ENCODE results near the gene TFDP1.

TFDP1 gene

DNA sequence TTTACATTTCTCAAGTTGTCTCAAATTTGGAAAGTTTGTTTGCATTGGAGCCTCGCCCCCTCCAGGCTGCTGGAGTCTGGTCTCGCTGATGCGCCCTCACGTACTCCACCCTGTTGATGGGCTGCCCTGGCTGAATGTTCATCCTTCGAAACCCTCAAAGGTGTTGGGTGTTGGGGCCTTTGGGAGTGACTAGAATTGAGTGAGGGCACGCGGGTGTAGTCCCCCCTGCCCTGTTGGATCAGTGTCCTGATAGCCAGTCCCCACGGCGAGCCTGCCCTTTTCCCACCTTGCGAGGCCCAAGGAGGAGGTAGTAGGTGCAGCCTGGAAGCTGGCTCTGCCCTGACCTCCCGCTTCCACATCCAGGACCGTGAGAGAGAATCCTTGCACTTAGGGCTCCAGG lies 14.8 kb downstream of the TFDP1 start:
- no peak for DNase-seq

DNA sequence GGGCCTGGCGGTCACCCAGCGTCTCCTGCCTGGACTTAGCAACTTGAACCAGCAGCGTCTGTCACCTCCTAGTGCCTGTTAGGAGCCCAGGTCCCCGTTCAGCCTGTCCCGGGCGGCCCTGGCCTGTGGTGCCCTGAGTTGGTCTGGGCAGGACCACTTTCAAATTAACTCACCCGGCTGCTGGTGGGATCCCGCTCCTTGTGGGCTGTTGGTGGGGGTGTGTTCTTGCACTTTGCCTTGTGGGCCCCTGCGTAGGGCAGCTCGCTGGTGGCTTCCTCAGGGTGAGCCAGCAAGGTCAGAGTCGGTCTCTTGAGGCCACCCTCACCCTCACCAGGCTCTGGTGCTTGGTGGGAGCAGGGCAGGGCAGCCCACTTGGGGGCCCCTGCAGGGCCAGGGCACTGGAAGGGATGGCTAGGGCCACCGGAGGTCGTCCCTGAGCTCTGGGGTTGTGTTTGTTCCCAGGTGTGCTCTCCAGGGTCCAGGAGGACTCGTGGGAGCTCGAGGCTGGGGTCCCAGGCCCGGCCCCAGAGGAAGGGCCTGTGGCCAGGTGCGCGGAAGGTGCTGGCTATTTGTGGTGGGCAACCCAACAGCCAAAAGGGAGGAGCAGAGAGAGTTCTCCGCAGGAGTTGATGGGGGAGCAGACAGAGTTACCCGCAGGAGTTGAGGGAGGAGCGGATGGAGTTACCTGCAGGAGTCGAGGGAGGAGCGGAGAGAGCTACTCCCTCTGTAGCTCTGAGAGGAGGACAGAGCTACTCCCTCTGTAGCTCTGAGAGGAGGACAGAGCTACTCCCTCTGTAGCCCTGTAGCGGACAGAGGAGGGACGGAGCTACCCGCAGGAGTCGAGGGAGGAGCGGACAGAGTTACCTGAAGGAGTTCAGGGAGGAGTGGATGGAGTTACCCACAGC lies 16.9 kb downstream of the TFDP1 start:
- no peak for DNase-seq

DNA sequence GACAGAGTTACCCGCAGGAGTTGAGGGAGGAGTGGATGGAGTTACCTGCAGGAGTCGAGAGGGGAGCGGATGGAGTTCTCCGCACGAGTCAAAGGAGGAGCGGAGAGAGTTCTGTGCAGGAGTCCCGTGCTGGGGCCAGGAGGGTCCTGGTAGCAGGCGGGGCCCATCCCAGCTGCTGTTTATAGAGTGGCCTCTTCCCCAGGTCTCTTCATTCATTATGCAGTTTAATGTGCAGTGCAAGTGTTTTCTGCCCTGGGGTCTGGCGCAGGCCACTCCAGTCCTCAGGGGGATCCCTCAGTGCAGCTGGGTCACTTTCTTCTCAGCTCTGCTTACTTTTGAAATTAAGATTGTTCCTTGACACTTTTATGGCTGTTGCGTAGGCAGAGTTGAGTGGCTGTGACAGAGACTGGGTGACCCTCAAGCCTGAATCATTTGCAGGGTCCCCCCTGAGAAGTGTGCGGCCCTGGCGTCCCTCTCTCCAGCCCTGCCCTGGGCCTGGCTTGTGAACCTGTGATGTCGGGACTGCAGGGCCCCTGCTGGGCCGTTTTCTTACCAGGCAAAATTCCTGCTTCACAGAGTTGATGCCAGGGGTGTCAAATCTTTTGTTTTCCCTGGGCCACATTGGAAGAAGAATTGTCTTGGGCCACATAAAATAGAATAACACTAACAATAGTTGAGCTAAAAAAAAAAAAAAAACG lies 17.9 kb downstream of the TFDP1 start:
- DNase-seq: no peak

DNA sequence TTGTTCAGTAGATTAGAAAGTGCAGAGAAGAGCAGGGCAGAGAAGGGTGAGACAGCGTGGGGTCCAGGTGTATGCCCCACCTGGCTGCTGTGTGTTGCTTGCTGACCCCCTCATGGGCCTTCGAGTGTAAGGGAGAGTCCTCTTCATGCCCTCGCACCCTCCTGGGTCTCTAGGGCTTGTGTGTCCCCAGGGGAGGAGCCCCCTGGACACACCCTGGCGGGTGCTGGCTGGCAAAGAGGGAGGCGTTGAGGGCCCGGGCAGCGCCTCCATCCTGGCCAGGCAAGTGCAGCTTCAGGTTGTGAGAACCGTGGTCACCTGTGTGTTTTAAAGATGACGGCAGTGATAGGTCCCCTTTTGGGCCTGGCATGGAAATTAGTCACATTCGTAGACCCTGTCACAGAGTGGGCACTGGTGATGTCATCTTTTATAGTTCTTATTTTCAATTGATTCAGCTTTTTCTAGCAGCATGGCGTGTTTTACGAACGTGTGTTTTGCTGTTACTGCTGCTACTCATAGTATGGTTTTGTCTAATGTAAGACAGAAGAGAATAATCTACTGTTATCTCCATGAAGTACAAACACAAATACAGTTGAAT lies 18.7 kb downstream of the TFDP1 start:
- DNase-seq: no peak

DNA sequence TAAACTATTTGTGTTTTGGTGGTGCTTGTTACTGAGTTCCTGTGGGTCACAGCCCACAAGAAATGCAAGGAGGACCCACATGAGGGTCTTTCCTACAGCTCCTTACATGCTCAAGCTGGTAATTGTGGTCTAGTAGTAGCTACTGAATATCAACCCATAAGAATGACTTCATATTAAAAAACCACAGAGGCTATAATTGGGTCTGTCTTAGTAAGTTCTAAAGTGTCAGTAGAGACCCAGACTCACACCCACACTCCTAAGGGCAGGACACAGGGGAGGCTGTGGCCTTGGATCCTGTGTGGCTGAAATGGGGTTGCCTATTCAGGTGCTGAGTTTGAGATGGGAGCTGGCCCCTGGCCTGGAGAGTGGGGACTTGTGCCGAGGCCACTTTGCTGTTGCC lies 19.6 kb downstream of the TFDP1 start:
- no peak for DNase-seq

DNA sequence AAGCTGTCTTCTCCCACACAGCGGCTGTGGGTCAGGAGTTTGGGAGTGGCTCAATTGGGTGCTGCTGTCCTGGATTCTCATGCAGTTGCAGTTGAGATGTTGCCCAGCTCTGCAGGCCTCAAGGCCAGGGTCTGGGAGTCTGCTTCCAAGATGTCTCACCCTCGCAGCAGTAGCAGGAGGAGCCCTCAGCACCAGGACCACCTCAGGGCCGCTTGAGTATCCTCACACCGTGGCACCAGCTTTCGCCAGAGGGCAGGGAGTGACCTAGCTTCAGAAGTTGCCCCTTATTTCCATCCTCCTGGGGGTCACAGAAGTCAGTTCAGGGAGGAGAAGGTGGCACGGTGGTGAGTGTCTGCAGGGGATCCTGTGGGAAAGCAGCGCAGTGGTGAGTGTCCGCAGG lies 20.9 kb downstream of the TFDP1 start:
- DNase-seq: no peak

DNA sequence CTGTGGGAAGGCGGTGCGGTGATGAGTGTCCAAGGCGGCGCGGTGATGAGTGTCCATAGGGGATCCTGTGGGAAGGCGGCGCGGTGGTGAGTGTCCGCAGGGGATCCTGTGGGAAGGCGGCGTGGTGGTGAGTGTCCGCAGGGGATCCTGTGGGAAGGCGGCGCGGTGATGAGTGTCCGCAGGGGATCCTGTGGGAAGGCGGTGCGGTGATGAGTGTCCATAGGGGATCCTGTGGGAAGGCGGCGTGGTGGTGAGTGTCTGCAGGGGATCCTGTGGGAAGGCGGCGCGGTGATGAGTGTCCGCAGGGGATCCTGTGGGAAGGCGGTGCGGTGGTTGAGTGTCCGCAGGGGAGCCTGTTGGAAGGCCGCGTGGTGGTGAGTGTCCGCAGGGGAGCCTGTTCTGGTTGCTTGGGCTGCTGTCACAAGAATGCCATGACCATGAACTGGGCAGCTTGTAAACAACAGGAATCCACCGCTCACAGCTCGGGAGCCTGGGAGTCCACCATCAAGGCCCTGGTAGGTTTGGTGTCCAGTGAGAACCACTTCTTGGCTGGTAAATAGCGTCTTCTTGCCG lies 21.4 kb downstream of the TFDP1 start:
- no peak for DNase-seq

DNA sequence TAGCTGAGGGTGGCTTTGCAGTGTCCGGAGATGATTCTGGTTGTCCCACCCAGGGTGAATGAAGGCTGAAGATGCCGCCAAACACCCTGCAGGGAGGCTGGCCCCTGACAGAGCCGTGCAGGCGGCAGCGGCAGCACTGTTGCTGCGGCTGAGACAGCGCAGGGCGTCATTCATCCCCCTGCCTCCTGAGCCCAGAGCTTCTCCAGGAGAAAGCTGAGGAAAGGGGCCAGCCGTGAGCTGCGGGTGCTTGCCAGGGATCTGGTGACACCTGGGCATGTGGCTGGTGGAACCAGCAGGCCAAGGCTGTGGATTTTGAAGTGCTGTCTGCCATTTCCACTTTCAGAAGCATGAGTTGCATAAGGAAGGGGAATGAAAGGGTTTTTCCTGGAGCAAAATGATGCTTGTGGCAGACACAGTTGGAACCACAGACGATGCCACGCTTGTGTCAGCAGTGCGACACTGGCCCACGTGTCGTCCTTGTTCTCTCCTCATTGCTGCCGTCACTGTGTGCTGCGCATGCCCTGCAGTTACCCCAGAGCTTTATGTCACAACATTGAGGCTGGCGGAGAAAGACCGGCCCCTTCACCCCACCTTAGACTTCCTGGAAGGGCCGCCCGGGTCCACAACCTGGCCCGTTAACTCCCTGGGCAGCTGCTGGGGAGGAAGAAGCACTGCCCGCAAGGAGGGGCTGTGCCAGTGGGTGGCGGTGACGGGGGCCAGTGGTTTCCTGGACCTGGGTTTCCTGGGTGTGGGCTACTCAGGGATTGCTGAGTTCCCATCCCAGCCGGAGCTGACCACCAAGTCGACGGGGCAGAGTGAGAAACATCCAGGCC lies 22.7 kb downstream of the TFDP1 start:
- DNase-seq: no peak

DNA sequence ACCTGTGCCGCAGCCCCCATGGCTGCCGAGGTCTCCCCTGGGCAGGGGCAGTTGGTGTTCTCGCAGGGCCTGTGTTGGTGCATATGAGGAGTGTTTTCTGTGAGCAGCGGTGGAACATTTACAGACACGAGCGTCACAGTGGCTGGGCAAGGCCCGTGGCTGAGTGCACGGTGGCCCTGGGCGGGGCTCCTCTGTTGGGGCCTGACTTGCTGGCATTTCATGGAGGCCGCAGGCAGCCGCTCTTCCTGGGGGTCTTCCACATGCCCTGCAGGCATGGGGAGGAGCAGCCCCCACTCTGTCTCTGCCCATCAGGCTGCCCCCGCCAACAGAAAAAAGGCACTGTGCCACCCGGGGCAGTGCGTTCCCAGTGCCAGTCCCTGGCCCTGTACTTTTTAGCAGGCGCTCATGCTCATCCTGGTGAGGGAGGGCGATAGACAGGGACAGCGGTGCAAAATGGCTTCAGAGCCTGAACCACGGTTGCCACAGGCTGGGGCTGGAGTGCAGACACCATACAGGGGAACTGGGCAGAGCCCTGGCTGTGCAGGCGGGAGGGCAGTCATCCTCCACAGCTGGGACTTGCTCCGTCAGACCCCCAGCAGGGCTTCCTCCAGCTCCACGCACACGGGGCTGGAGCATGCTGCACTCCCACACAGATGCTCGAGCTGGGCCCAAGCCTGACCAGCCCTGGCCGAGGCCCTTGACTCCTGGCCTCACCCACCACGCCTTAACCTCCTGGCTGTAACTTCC lies 23.5 kb downstream of the TFDP1 start:
- no peak for DNase-seq

DNA sequence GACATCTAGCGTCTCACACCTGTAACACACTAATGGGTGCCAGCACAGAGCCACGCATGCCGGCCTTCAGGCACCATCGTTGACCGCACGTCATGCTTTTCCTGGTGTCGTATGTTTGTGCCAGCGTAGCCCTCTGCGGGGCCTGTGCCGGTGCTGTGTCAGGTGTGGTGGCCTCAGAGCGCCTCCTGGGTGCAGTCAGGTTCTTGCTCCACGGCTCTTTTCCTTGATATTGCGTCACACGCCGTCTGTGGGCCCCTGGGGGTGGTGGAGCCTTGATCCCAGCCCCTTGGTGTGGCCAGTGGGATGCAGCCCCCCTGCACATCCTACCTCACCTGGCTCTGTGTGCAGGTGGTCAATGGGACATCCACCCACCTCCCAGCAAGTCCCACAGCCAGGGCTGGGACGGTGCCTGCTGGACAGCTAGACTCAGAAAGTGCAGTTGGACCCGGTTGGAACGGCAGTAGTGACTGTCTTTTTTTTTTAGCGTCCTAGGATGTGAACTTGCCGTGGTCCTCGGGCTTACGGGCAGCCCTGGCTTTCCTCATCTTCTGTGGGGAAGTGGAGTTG lies 24.5 kb downstream of the TFDP1 start:
- no peak for DNase-seq

DNA sequence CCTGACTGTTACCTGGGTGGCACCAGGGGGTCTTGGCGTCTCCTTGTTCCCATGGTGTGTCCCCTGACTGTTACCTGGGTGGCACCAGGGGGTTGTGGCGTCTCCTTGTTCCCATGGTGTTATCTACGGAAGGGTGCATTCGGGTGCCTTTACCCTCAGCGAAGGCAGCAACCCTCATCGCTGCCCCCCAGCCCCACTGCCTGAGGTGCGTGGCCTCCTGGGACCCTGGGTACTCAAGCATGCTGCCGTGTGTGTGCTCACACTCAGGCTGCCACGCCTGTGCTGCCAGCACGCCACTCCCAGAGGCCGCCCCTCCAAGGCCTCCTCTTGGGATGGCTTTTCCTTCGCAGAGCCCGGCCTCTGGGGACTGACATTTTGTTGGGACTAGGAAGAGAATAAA lies 25.1 kb downstream of the TFDP1 start:
- DNase-seq: no peak

DNA sequence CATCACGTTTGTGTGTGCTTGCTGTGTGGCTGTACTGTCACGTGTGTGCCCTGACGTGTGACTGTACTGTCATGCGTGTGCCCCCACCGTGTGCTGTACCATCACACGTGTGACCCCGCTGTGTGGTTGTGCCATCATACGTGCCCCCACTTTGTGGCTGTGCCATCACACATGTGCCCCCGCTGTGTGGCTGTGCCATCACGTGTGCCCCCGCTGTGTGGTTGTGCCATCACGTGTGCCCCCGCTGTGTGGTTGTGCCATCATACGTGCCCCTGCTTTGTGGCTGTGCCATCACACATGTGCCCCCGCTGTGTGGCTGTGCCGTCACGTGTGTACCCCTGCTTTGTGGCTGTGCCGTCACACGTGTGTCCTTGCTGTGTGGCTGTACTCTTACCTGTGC lies 25.7 kb downstream of the TFDP1 start:
- DNase-seq: no peak

DNA sequence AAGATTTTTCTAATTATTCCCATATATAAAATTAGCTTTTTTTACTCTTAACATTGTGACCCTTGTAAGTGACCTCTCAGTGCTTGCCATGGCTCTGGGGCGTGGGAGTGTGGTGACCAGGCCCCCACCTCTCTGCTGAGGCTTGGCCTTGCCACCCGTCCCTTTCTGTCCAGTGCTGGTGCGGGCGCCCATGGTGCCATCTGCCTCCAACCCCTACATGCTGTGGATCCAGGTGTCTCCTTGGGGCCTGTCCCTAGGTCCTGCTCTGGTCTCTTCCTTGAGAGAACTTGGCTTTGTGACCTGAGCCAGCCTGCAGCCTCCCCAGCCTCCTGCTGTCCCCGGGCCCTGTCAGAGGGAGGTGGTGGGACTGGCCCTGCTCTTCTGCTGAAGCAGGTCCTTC lies 27.4 kb downstream of the TFDP1 start:
- no peak for DNase-seq

DNA sequence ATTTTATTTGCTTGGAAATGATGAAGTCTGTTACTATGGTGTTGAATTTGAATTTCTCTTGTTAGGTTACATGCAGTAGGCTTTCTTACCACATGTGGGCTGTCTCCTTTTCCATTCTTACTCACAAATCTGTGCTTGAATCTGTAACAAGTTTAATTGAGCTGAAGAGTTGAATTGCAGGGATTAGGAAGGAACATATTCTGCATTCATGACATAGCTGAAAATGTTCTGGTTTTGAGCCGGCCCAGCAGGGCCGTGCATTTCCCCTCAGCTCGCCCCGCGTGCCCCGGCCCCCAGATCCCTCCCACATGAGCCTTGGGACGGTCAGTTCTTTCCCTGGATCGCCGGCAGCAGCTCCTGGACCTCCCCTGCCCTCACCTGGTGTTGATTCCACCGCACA lies 28.1 kb downstream of the TFDP1 start:
- DNase-seq: no peak

DNA sequence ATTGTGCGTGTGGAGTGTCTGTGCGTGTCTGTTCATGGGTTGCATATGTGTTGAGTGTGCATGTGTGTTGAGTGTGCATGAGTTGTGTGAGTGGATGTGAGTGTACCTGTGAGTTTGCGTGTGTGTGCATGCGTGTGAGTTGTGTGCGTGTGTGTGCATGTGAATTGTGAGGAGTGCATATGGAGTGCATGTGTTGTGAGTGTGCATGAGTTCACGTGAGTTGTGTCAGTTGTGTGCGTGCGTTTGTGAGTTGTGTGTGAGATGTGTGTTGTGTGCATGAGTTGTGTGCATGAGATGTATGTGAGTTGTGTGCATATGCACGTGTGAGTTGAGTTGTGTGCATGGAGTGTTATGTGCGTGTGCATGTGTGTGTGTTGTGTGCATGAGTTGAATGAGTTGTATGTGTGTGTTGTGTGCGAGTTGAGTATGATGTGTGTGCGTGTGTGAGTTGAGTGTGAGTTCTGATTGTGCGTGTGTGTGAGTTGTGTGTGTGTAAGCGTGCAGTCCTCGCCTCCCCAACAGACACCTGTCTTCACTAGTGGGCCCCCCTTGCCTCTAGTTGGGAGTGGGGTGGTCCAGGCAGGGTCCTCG lies 29.3 kb downstream of the TFDP1 start:
- DNase-seq: no peak

DNA sequence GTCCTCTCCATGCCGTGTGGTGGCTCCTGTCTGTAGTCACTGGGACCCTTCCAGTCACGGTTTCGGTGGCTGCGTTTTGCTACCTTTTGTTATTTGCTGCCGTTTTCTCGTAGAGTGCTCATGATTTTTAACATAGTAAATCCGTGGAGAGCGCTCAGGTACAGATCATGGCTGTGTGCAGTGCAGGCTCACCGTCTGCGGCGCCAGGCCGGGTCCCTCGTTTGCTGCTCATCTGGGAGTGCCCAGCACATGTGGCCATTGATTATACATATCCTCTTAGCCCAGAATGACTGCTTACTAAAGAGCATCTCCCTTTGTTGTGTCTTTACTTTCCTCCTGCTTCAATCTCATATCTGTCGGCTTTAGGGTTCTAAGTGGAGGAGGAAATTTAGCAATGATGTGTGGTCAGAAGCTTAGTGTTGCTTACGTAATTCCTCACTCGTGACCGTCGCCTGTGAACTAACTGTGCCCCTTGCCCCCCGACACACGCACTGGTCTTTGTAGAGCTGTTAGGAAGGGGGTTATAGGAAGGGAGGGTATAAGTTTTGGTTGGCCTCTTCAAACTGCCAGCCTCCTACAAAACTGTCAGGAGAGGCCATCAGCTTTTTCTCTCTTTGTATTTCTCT lies 31.8 kb downstream of the TFDP1 start:
- DNase-seq: no peak

DNA sequence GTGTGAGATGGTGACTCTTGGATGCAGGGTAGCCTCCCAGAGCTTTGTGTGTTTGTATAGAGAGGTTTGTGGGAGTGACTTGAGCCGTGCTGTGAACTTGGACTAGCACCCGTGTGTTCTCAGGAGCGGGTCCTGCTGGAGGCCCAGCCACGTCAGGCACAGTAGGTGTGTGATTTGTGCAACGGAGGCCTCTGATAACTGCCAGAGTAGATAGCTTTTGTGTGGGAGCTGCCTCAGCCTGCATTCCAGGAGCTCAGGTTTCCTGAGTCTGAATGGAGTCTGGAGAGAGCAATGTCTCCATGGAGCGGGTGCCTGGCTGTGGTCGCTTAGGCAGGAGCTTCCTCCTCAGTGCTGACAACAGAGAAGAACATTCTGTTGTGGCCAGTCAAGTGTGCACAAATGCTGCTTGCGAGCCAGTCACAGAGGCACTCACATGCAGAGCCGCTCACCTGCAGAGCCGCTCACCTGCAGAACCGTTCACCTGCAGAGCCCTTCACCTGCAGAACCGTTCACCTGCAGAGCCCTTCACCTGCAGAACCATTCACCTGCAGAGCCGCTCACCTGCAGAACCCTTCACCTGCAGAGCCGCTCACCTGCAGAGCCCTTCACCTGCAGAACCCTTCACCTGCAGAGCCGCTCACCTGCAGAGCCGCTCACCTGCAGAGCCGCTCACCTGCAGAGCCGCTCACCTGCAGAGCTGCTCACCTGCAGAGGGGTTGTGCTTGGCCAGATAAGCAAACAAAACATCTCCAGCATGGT lies 32.6 kb downstream of the TFDP1 start:
- no peak for DNase-seq

DNA sequence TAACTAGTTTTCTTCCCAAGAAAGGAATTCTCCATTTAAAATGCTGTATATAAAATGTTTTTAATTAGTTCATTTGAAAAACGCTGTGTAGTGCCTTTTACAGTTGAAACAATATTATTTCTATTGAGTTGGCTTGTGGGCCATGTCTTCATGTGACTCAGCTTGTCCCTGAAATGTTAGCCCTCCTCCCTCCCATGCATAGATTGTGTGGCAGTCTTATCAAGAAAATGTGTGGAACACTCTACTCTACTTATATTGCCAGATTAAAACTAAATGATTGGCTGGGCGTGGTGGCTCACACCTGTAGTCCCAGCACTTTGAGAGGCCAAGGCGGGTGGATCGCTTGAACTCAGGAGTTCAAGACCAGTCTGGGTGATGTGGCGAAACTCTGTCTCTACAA lies 33.4 kb downstream of the TFDP1 start:
- DNase-seq: no peak

DNA sequence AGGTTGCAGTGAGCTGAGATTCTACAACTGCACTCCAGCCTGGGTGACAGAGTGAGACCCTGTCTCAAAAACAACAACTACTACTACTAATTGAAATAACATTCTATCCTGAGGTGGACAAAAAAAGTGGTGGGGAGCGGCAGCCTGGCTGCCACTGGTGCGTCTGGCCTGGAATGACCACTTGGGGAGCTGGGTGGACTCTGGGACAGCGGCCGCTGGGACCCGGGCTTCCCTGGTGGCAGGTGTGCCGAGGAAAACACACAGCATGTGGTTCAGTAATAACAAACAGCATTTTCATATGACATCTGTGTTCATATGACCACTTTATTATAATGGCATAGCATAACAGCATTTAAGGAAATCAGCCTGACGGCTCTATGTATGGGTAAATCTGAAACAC lies 33.9 kb downstream of the TFDP1 start:
- DNase-seq: no peak

Measured in NCI-H1092 treated with DMSO at 0.1 percent for 48 hours (cell line).